HG02981 (cell line): ENCODE data around the gene ETV5.

Source experiments
- ATAC-seq: cut with Tn5 transposase; IDR thresholded peaks from one replicate; pipeline ENCODE4 v1.9.1; 2021; ENCODE audit warnings: mild to moderate bottlenecking, moderate library complexity; ENCODE audit not compliant: unreplicated experiment

Gene ETV5

DNA sequence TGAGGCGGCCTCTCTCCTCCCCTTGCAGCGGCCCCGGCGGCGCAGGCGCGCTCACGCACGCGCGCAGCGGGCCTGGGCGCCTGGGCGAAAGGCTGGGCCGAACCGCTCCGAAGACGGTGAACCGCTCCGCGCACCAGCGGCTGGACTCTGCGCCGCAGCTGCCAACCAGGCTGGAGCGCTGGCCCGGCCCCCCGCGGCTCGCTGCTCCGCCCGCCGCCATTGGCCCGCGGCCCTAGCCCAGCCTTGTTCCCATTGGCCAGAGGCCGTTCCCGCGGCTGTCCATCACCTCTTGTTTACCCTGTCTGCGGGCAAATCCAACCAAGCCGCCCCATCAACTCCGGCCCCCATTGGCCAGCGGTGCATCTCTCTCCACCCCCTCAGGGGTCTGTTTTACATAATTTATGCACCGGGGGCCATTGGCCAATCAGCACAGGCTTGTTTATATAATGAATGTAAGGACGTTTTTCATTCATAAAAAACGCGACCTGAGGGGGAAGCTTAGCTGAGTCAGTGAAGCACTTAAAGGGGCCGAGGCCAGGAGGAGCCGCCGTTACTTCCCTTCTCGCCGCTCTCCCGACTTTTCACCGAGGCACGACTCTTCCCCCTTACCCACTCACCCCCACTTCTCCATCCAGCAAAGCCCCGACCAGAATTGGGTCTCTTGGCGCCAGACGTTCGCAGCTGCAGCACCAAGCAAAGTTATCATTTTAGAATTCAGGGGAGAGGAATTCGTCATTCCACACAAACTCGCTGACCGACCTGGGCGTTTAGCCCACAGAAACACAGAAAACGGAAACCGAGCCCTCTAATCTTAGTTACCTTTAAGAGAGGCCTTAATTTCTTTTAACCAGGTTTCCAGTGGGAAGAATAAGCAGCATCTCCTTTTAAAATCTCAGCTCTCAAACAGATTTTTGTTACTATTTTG is at the start of gene ETV5:
ETV5 (minus strand) TSS at position 149 of the 925 bp plus-strand sequence. CDS start 3,221 bp downstream, outside the sequence.
- ATAC-seq = peak; percentile 93

DNA sequence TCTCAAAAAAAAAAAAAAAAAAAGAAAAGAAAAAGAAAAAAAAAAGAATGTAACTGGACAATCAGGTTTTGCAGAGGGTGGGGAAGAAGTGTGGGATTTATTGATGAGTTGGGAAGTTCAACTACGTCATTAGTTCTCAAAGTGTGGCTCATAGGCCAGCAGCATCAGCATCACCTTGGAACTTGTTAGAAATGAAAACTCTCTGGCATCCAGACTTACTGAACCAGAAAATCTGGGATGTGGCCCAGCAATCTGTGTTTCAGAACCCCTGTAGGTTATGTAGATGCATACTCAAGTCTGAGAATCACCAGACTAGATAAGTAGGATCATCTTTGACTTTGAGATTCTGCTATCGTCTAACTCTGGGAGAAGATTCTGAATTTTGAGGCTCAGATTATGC is 45.8 kb upstream of the ETV5 start:
- ATAC-seq = no peak

DNA sequence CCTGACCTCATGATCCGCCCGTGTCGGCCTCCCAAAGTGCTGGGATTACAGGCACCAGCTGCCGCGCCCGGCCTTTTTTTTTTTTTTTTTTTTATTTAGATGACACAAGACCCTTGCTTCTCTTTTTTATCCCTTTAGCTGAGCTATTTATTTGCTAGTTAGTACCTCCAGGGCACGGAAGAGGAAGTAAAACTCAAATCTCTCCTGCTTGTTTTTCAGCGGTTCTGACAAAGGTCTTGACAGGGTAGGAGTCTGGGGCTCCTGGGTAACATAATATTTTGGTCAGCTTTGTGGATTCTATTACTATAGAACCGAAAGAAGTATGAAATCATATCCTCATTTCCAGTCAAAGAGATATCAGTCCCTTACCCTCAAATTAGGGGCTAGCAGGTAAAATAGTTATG is 44.0 kb upstream of the ETV5 start:
- peak; percentile 89 for ATAC-seq

DNA sequence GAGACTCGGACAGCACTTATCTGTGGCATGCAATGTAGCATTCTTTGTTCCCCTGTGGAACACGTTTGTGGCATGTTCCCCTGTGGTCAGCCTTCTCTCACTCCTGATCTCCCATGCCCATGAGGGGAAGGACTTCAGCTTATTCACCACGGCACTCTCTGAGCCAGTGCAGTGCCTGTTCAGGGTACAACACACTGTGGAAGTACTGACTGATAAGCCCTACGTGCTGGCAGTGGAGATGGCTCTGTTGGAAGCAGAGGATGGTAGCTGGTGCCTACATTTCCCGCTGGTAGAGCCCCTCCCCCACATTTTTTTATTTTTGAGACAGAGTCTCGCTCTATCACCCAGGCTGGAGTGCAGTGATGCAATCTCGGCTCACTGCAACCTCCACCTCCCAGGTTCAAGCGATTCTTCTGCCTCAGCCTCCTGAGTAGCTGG is 43.5 kb upstream of the ETV5 start:
- ATAC-seq = peak; percentile 3

DNA sequence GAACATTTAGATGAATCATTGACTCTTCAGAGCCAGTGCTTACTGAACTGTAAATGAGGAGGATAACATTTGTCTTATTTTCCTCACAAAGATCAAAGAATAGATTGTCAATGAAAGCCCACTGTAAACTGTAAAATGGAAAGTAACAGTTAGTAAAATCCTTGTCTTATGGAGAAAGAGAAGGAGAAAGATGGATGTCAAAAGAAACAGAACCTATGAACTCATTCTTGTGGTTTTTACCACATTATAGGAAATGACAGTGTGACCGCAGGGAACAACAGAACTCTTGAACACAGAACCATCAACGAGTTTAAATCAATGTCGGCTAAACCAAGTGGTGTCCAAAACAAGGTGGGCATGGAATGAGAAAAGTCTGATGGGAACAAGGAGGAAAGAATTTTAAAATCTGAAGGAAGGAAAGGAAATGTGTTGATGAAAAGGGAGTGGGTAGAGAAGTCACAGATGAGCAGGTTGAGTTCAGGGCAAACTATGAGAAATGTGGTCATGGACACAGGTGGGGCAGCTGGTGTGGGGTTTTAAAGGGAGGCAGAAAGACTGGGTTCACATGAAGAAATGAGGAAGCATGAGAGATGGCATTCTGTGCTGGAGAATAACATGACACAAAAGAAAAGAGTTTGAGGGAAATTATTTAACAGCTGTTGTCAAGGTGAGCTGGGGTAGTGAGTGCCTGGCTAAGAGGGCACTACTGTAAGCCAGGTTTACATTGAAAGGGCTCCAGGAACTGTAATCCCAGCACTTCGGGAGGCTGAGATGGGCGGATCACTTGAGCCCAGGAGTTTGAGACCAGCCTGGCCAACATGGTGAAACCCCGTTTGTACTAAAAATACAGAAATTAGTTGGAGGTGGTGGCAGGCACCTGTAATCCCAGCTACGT is 42.4 kb upstream of the ETV5 start:
- ATAC-seq = peak; percentile 33

DNA sequence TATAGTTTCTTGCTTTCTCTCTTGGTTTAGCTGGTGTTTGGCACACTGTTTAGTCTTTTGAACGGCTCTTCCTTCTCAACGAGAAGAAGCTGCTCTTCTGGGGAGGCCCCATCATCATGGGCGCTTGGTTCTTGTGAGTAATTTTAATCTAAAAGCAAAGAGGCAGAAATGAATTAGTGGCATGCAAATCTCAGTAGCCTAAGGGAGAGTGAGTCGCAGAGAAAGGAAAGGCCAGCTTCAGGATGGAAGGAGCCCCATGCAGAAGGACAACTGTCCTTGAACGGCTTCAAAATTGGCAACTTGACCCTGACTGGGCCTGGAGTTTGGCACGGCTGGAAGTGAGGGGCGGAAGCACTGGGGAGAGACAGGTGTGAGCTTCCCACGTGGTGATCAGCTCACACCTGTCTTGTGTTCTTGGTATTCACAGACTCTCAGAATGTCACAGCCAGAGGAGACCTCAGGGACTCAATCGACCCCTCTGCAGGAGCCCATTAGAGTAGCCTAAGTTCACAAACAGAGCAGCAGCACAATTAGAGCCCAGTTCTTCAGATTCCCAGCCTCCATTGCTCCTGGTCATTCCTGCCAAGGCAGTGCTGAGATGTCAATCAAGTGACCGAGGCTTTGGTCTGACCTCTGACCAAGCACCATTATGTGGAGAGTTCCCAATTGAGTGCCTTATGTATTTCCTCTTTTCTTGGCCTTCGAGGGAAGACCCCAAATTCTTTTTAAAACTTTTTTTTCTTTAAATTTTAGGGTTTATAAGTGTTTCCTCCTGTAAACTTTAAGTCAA is 41.3 kb upstream of the ETV5 start:
- no peak for ATAC-seq

DNA sequence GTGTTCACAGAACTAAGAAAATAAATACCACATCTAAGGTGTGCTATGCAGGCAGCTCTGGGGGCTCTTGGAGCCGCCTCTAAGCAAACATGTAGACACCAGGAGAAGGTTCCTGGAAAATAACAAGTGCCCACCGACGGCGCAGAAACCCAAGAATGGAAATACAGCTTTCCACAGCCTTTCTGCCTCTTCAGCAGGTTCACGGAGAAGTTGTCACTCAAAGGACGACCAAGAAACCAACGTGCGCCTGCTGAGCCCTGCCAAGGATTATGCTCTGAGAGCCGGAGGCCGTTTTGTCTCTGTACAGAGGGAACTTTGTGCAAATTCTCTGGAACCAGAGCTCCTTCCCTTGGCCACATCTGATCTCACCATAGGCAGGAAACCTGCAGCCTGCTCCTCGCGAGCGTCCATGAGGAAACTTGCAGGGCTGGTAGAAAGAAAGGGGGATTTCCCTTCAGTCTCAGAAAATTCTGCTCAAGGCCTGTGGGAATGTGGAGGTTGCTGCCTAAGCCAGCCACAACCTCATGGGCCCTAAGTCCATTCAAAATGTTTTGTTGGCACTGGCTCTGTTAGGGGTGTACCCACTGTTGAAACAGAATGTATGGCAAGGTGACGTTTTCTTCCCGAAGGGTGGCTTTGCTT is 40.6 kb upstream of the ETV5 start:
- no peak for ATAC-seq

DNA sequence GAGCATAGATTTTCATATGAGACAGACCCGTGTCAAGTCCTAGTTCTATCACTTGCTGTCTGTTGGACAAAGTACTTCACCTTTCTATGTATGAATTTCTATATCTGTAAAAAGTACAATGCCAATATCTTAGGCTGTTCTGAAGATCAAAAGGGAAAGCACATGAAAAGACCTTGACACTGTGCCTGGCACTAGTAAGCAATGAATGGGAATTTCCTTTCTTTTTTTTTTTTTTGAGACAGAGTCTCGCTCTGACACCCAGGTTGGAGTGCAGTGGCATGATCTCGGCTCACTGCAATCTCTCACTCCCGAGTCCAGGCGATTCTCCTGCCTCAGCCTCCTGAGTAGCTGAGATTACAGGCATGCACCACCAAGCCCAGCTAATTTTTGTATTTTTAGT is 35.4 kb upstream of the ETV5 start:
- no peak for ATAC-seq

DNA sequence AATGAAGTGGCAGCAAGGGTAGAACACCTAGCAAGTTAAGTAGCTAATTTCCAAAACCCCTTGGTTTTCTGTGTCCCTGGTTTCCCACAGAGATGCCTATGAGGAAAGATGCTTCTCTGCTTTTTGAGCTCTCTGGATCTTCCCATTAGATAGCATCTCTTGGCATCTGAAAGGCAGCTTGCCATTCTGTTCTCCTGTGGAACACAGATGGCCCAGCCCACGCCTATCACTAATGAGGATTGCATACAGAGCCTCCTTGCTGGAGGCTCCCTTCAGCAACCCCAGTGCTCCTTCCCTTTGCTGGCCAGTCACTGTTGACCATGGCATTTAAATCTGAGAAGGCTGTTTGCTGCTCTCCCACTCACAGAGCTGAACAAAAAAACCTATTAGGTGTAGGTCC is 34.4 kb upstream of the ETV5 start:
- ATAC-seq = no peak

DNA sequence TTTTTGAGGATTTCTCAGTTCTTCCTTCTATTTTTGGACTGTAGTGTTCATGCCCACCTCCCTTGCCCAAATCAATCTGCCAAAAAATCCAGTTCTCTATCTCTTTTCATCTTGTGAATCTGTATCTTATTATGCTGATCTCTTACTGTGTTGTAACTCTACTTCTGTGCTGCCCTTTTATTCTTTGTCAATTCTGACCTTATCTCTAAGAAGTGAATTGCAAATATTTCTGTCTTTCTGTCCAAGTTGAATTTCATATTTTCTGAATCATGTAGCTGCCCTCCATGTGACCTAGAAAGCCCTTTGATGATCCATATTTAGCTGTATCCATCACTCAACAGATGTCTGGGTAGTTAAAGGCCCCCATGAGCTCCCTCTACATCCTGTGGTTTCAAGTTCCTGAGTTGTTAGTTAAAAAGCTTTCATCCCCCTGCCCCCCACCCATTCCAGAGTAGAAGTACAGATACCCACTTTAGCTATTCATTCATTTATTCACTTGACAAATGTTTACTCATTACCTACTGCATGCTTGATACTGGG is 33.6 kb upstream of the ETV5 start:
- no peak for ATAC-seq

DNA sequence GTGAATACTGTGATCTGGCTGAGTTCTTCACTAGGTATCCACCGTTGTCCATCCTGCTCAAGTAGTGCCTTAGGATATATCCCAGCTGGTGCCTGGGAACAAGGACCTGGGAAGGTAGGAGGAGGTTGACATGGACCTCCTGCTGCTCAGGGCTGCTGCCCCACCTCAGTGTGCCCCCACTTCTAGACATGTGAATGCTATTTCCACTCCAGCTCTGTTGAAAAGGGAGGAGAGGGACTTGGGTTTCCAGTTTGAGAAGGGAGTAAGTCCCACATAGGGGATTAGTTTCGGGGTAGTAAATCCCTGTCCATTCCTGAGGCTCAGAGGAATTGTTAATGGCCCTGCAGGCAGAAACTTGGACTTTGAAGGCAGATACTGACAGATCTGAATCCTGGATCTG is 32.9 kb upstream of the ETV5 start:
- ATAC-seq = no peak

DNA sequence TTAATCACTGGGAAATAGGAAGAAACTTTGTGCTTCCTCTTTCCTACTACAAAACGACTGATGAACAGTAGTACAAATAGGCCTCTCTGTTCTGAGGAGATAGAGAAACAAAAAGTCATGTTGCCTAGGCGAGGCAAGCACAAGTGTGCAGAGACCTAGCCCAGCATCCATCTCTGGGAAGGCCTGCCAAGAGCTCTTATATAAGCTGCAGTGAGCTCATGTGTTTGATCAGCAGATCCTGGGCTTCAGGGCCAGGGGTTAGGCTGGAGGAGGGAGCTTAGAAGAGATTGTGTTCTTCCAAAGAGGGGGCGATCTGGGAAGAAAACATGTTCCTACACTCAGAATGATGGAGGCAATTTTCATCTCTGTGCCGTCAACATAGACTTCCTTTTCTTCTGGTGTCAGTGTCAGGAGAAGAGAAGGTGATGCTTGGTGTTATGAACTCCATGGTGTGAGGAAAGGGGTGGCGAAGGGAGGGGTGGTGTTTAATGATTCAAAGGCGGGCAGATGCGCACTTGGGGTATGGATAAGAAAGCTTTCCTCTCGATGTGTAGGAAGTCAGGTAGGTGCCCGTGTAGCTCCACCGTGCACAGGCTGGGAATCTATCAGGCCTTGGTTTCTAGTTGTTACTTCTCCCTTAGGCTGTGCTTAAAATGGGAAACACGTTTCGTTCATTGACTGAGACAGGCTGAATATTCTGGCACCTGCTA is 29.5 kb upstream of the ETV5 start:
- no peak for ATAC-seq

DNA sequence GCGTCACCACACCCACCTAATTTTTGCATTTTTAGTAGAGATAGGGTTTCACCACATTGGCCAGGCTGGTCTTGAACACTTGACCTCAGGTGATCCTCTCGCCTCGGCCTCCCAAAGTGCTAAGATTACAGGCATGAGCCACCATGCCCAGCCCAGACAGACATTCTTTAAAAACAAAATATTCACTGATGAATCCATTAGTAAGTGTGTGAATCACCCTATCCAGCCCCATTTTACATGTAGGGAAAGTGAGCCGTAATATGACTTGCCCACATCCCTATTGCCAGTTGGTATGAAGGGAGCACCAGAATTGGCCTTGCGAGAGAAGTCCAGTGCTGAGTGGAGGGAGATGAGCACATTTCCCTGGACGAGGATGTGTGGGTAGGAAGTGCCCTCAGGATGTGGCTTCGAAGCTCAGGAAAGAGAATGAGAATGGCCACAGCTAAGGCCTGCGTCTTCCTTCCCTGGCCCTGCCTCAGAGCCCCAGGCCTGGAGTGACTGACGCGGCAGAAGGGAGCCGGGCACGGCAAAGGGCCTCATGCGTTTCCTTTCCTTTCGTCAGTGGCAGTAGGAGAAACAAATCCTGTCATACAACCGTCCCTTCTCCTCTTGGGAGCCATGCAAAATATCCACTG is 28.3 kb upstream of the ETV5 start:
- no peak for ATAC-seq

DNA sequence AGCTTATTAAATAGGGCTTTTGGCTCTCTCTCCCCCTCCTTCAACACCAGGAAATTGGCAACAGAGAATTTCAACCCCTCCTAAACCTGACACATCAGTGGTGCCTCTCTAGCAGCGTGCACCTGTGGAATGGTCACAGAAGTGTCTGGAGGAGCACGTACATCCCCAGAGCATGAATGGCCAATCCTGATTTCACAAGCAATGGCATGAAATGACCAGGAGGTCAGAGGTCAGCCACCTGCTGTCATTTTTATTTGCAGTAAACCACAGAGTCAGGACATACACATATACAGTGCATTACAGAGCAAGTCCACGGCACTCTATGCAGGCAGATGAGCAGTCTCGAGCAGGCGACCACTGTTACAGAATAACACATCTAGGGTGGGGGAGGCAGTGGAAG is 25.1 kb upstream of the ETV5 start:
- no peak for ATAC-seq

DNA sequence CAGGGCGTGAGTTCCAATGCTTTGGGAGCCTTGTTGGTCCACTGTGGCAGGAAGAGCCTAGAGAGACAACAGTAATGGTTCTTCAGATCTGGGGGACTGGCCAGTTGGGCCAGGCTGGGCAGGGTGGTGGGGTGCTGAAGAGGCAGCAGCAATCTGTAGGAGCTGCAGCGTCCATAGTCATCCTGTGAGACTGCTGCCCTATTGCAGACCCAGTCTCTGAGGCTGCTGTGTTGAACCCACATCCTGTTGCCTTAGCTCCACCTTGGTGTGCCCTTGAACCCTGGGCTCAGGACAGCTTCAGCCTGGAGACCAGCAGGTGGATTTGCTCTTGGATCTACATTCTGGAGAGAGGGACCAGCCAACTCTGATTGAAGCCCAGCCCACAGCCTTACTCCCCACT is 23.6 kb upstream of the ETV5 start:
- no peak for ATAC-seq

DNA sequence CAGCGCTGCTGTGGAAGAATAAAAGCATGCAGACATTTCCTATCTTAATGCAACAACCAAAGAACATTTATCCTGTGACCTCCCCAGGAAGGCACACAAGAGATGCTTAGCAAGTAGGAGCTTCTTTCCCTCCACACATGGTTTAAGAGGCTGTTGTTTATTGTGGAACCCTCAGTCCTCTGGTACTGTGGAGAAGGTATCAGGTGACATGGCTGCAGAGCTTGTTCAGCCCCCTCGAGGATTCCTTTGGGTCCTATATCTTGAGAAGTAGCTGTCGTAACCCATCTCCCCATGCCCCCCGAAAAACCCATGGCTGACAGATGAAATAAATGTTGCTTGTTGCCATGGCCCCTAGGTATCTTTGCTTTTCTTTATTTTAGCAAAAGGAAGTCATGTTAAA is 20.3 kb upstream of the ETV5 start:
- ATAC-seq = no peak

DNA sequence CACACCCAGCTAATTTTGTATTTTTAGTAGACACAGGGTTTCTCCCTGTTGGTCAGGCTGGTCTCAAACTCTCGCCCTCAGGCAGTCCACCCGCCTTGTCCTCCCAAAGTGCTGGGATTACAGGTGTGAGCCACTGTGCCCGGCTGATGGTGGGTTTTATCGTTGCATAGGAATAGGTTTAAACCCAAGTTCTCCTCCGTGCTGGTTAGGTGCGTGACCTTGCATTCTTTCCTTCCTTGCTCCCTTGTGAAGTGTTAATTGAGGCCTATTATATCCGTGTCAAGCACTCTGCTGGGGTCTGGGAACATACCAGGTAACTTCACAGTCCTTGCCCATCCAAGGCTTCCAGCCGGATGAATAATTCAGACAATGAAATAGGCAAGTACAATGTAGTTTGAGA is 19.3 kb upstream of the ETV5 start:
- no peak for ATAC-seq

DNA sequence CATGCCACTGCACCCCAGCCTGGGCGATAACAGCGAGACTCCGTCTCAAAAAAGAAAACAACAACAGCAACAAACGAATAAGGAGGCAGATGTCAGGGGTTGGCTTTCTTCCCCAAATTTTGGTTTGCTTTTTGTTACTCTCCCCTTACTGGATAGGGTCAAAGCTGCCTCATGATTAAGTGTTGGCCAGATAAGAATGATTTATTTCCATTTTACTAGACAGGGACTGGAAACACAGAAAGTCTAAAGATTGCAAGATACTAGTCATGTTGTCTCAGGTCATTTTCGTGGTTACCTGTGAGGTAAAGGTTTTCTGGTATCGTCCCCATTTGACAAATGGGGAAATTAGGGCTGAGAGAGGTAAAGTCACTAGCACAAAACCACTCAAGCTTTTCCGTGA is 18.6 kb upstream of the ETV5 start:
- no peak for ATAC-seq

DNA sequence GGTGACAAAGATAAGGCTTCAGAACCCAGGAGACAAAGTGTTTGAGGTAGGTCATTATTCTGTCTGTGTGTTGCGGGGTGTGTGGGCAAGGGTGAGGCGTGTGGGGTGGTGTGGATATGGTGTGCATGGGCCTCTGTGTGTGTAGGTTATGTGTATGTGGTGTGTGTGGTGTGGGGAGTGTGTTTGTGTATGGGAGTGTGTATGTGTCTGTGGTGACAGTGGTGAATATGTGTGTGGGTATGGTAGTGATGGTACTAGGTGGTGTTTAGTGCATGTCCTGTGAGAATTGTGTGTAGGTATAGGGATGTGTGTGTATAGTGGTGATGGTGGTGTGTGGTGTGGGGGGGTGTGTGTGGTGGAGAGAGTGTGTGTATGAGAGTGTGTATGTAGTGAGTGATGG is 16.2 kb upstream of the ETV5 start:
- no peak for ATAC-seq
